Activated T-helper 9 cell treated with anti-CD3 and anti-CD28 coated beads, Interleukin-2, amount 50 U/mL, for 16 hours (primary cell): ENCODE data around the gene UTP14A.
"Not testable (repeated sequence)": the region's sequence is repeated elsewhere in the genome, so short reads cannot be mapped to it uniquely, and the experiment has no call there.

Experiments
- DNase-seq: peaks from one replicate; pipeline ENCODE4 v3.0.0-alpha.2; 2020; ENCODE audit warnings: low read depth

The UTP14A gene

DNA sequence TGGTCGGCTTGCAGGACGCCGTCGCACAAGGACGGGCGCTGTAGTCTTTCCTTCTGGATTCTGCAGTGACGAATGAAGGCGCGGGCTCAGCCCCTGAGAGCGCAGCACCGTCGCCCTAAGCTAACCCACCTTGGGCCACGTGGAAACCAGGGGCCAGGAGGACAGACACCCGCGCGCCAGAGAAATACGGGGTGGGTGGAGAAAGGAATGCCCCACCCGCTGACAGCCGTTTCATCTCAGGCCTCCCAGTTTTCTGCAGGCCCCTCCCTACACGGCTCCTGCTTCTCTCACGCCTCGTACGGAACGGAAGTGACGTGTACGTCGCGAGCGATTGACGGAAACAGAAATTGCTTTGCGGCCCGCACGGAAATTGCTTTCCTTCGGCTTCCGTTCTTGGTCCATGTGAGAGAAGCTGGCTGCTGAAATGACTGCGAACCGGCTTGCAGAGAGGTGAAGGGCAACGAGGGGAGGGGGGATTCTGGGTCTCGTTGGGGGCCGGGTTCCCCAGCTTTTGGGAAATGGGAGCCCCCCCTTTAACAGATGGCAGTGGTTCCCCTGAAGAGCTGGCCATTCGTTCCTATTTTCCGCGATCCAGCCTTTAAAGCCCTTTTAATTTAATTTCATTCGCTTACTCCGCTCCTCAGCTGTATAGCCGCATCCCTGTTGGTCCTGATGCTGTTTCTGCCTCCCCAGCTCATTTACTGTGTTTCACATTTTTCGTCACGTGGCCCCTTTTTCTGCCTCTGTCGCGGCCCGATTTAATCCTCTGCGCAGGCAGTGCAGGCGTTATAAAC lies at the start of gene UTP14A:
Gene UTP14A, plus strand, starts transcription at position 378 of the 794 bp plus-strand sequence. Its CDS starts 47 bp downstream, at position 425.
- peak; percentile 72 for DNase-seq

DNA sequence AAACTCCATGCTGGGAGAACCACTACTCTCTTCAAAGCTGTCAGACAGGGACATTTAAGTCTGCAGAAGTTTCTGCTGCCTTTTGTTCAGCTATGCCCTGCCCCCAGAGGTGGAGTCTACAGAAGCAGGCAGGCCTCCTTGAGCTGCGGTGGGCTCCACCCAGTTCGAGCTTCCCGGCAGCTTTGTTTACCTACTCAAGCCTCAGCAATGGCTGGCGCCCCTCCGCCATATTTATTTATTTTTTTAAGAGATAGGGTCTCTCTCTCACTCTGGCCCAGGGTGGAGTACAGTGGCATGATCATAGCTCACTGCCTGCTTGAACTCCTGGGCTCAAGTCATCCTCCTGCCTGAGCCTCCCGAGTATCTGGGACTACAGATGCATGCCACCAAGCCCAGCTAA lies 46.8 kb upstream of the UTP14A start:
- DNase-seq, result not testable (repeated sequence)

GRCh38 chrX:129866321-129866720 lies 39.6 kb upstream of the UTP14A start:
- not testable (repeated sequence) for DNase-seq

GRCh38 chrX:129872524-129872923 lies 33.4 kb upstream of the UTP14A start:
- no peak for DNase-seq

DNA sequence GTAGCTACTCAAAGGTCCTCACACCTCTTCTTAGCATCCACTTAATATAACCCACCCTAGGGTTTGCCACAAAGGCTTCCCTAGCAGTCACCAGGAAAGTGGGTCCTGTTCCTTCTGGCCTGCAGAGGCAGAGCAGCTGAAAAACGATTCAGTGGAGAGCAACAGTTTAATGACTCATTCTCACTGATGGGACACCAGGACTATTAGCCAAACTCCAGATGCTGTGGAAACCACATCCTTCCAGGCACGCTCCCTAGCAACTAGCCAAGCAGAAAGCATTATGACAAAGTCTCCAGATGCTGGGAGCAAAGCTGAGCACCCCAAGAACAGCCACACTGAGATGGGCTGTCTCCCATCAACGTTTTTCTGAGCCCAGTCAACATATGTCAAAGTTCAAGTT lies 30.3 kb upstream of the UTP14A start:
- DNase-seq, result no peak

DNA sequence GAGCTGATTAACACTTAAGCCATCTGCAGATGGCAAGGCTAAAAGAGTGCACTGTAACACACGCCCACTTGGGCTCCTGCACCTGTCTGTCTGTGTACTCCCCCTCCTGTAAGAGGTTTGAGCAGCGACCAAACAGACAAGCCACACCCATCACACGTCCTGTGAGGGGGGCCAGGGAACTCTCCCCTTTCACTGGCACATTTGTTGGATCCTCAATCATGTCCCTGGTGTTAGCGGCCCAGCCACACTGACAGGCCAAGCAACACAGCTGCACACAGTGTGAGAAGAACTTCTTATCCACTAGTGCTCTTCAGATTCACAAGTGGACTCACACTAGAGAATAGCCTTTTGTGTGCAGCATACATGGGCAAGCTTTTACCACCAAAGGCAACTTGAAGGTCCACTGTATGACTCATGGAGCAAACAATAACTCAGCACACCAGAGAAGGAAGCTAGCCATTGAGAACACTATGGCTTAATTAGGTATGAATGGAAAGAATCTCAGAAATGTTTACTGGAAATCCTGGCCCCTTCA lies 29.1 kb upstream of the UTP14A start:
- no peak for DNase-seq

DNA sequence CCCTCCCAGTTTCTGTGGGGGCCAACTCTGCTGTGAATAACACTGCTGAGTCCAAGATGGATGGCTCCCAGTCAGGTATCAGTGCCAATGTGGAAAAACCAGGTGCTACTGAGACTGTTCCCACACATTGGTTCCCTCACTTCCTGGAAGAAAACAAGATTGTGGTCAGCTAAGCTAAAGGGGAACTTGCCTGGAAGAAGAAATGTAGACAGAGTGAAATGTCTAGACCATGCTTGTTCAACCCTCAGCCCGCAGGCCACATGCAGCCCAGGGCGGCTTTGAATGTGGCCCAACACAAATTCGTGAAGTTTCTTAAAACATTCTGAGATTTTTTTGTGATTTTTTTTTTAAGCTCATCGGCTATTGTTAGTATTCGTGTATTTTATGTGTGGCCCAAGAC lies 28.6 kb upstream of the UTP14A start:
- no peak for DNase-seq

- DNase-seq, result no peak
Observed at GRCh38 chrX:129900054-129900453, 5.9 kb upstream of the UTP14A start.

GRCh38 chrX:129908636-129909035 lies 2.7 kb downstream of the UTP14A start:
- DNase-seq, result no peak

DNA sequence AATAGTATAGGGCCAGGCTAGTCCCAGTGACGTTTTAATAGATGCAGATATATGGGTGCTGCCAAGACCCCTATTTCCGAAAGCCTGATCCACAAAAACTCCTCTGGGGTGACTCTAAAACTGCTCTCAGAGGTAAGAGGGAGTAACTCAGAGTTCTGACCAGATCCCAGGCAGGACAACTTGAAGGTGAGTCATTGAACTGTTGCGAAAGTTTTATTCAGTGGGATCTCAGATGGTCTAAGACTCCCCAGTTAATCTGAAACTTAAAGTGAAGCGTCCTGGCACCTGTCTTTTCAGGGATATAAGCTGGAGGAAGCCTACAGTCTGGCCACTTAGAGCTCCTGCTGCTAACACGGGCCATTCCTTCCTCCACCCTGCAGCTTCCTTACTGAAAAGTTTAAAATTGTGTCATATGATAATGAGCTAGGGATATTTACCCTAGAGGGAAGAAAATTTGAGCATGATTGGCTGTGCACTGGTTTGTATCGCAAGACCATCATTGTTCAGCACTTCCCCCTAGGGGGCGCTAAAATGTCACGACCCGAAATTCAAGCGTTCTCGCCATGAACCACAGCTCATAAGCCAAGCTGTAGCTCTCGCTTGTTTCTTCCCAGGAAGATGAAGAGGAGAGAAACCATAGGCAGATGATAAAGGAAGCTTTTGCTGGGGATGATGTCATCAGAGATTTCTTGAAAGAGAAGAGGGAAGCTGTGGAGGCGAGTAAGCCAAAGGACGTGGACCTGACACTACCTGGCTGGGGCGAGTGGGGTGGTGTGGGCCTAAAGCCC lies 19.5 kb downstream of the UTP14A start:
- DNase-seq, result peak; percentile 39

GRCh38 chrX:129930941-129931410 lies 25.0 kb downstream of the UTP14A start:
- no peak for DNase-seq

DNA sequence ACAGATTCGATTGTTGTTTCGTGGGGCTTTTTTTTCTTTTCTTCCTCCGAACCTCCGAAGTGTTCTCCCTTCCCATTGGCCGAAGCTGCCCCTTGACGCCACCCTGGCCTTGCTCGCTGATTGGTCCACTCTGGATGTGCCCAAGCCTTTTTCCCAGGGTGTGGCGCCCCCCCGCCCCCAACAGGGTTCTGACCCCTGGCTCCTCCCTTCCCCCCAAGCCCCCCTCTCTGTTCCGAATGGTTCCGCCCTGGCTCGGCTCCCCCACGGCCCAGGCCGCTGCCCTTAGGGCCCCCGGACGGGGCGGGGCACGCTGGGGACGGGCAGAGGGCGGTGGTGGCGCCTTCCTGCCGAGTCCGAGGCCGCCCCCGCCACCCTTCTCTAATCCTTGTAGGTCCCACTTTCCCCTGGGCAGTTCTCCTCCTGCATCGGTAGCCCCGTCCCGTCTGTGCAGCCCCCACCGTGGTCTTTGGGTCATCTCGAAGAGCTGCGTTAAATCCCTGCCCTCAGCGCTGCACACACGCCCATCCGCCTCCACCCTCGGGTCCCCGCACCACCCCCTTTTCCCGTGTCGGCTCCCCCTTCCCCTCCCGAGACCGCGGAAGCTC lies 25.5 kb downstream of the UTP14A start:
- peak; percentile 21 for DNase-seq

GRCh38 chrX:129932016-129932820 lies 26.3 kb downstream of the UTP14A start:
- DNase-seq, result peak; percentile 68

DNA sequence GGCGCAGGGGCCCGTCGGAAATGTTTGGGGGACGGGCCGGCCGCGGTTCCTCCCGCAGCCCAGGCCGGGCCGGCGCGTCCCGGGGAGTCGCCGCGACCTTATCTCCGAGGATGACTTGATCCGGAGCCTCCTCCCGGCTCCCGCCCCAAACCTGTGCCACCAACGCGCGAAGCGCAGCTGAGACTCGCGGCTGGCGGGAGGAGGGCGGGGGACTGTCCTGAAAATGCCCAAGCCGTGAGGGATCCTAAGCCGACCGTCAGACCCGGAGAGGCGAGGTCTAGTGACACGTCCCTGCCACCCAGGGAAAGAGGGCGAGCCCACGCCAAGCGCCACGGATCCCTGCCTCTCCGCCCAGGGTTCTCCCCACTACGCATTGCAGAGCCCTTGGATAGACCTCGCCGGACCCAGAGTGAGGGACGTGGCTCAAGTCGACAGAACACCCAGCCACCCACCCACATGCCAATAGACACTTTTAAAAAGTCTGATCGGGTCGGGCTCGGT lies 26.9 kb downstream of the UTP14A start:
- no peak for DNase-seq

DNA sequence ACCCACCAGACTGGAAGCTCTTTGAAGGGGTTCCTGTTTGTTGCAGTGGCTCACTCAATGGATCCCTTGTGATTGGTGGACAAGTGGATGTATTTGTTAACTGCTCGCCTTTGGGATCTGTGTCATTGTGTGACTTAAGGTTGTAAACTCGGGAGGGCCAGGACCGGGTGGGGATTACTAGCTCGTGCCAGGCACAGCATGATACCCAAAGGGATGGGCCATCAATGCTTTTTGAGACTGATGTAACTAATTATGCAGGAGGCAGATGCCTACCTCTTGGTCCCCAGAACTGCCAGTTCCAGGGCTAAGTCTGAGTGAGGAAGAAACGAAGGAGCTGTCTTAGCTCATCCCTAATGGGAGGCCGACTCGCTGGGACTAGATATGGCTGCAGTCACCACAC lies 27.7 kb downstream of the UTP14A start:
- DNase-seq, result no peak

- no peak for DNase-seq
Observed at GRCh38 chrX:129934461-129934860, 28.5 kb downstream of the UTP14A start.

GRCh38 chrX:129934952-129935351 lies 29.0 kb downstream of the UTP14A start:
- no peak for DNase-seq

DNA sequence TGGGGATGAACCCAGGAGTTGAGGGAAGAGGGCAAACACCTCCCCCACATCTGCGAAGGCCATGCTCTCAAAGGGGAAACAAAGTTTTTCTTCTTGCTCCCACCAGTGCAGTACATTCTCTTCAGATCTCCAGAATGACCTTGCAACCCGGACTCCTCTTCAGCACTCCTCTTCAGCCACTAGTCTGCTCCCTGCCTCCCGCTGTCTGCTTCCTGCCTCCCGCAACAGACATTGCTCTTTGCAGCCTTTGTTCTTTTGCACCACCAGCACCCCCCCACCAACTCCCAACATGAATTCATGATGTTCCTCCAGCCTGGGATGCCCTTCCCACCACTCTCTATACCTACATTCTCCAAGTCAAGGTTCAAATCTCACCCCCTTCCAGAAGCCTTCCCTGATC lies 32.1 kb downstream of the UTP14A start:
- DNase-seq, result no peak

DNA sequence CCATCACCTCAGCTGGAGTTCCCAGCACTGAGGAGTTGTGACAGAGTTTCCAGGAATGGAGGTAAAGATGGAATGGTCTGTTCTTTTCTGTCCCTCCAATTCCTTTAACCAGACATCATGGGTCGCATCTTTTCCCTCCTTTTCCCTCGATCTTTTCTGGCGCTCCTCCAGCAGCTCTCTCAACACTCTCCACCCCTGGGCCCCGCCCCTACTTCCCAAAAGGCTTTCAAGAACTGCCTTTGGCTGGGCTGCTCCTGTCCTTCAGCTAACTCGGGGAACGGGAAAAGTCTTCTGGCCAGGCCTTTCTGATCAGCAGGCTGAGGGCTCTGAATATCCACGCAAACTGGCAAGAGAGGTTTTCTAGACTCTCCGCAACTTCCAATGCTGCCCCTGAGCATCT lies 34.0 kb downstream of the UTP14A start:
- DNase-seq, result no peak

GRCh38 chrX:129940721-129941120 lies 34.8 kb downstream of the UTP14A start:
- DNase-seq, result no peak

DNA sequence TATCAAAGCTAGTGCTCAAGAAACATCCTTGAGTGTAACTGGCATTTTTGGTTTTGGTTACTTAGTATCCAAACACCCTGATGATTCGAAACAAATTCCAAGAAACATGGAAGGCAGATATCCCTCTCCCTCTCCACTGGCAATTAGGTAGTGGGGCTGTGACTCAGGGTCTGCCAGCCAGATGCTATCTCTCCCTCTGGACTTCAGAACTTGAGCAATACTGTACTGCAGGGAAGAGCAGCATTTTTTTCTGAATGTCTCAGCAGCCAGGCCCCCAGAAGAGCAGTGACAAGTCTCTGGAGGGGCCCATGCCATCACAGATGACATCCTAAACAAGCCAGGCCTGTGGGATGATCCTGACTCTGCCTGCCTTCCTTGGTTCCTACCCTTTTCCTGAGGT lies 39.2 kb downstream of the UTP14A start:
- DNase-seq, result no peak

DNA sequence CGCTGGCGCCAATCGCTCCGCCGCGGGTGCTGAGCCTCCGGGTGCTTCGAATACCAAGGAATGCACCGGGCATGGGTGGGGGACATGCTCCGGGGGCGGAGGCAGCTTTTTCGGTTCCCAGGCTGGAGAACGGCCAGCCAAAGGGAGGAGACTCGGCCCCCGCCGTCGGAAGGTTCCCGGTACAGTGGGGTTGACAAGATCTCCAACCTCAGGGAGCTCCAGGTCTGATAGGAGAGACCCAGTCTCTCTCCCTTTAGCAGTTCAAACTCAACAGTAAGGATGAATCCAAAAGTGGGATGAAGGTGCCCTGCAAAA lies 47.3 kb downstream of the UTP14A start:
- DNase-seq, result no peak
